AG04450 (cell line): ENCODE data around the gene PSMA2. TPM values are rescaled to one million over a fixed set of nuclear protein-coding genes. Genes with fewer than 3 reads are reported as not detected.
A peak's percentile ranks its signal among the peaks of the same experiment; 100 is the strongest.

Experiments used
- CTCF ChIA-PET: fragments of 300-600, 350-600 bp; formaldehyde crosslinking; extraction: SDS; loops from one replicate; lab custom pipeline; 2022; ENCODE audit warnings: antibody characterized with exemption, inconsistent platforms; lab: Charles Lee
- POLR2A ChIA-PET: fragments of 350-600 bp; formaldehyde crosslinking; extraction: SDS; loops from one replicate; lab custom pipeline; 2021; ENCODE audit warnings: antibody characterized with exemption, inconsistent platforms; lab: Yijun Ruan, JAX
- DNase-seq: peaks from one replicate; pipeline ENCODE4 v3.0.0-alpha.2; 2011; ENCODE audit warnings: low read depth, low spot score
- H3K27ac ChIP-seq: one replicate; pipeline ENCODE4 v1.5.1; 2012; ENCODE audit warnings: low read depth, low read length, control low read depth
- H3K27me3 ChIP-seq: one replicate; pipeline ENCODE4 v1.6.0; 2012; ENCODE audit warnings: low read length; ENCODE audit not compliant: control insufficient read depth, insufficient read depth
- H3K4me3 ChIP-seq: 2 replicates; pipeline ENCODE4 v1.5.1; 2011; ENCODE audit warnings: mild to moderate bottlenecking, low read depth, low read length, control low read depth
- H3K9me3 ChIP-seq: 2 replicates; pipeline ENCODE4 v1.5.1; 2012; ENCODE audit warnings: low read length; ENCODE audit not compliant: control insufficient read depth, insufficient read depth
- polyA plus RNA-seq: library from polyadenylated mRNA; depleted of rRNA; stranded (reverse); fragments of >200 nt; gene quantifications from 2 replicates; pipeline ENCODE4 v1.2.3, GENCODE V29; 2011
- TF ChIP-seq, protein P1 (sequence below): IDR thresholded peaks from 2 replicates; pipeline ENCODE4 v1.5.1; 2011; ENCODE audit warnings: low read depth, low read length, control low read depth, inconsistent platforms

Gene PSMA2
- polyA plus RNA-seq, 1 experiment: 233 TPM

DNA sequence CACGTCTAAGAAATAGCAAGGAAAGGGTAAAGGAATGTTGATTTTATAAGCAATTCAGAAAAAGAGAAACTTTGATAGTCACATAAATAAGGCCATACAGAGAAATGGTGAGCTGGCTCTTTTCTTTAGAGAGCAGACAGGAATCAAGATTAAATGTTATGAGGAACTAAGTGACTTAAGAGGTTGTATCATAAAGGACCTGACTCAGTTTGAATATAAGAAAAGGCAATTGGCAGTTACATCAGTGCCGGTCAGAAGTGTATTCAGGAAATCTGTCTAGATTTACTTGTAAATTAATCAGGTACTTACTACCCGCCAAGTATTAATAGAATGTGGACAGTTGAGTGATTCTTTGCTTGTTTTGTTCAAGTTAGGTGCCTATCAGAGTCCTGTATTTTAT, 2.3 kb upstream of the PSMA2 start:
- DNase-seq: no peak
- ChIA-PET POLR2A (no interaction called here), CTCF (interaction anchor here (0.7 to 2.0 kb wide), 5 partner anchors 10 to 993 kb away, joined by 3 to 10 read pairs (median 8); no protein-coding TSS in a partner anchor)
- TF ChIP-seq, protein P1, sequence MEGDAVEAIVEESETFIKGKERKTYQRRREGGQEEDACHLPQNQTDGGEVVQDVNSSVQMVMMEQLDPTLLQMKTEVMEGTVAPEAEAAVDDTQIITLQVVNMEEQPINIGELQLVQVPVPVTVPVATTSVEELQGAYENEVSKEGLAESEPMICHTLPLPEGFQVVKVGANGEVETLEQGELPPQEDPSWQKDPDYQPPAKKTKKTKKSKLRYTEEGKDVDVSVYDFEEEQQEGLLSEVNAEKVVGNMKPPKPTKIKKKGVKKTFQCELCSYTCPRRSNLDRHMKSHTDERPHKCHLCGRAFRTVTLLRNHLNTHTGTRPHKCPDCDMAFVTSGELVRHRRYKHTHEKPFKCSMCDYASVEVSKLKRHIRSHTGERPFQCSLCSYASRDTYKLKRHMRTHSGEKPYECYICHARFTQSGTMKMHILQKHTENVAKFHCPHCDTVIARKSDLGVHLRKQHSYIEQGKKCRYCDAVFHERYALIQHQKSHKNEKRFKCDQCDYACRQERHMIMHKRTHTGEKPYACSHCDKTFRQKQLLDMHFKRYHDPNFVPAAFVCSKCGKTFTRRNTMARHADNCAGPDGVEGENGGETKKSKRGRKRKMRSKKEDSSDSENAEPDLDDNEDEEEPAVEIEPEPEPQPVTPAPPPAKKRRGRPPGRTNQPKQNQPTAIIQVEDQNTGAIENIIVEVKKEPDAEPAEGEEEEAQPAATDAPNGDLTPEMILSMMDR: no peak
- Histone ChIP-seq H3K9me3 (no peaks in the 10 kb centered on the region), H3K4me3 (no peak overlapping the region), H3K27ac (no peak overlapping the region), H3K27me3 (no peaks in the 10 kb centered on the region)

- Histone ChIP-seq H3K9me3 (no peaks in the 10 kb centered on the region), H3K4me3 (peak overlapping the region; percentile 93), H3K27ac (peak overlapping the region; percentile 60), H3K27me3 (no peaks in the 10 kb centered on the region)
- DNase-seq: no peak
- TF ChIP-seq, protein P1: no peak
- POLR2A ChIA-PET: interaction anchor here (0.6 to 1.7 kb wide), 6 partner anchors 40 to 937 kb away, joined by 3 to 10 read pairs (median 5); partner anchors contain the start of gene COA1
- CTCF ChIA-PET: interaction anchor here (0.6 to 2.7 kb wide), 12 partner anchors 8 to 992 kb away, joined by 3 to 22 read pairs (median 4); partner anchors contain the start of gene STK17A
Observed at GRCh38 chr7:42932811-42933591, 1.0 kb upstream of the PSMA2 start.

- CTCF ChIA-PET: interaction anchor here (0.6 to 2.7 kb wide), 5 partner anchors 330 to 991 kb away, joined by 3 to 12 read pairs (median 7); no protein-coding TSS in a partner anchor
- TF ChIP-seq, protein P1: no peak
- peak overlapping the region; percentile 93 for H3K4me3 ChIP-seq
Observed at GRCh38 chr7:42931447-42931833, 534 bp downstream of the PSMA2 start.

DNA sequence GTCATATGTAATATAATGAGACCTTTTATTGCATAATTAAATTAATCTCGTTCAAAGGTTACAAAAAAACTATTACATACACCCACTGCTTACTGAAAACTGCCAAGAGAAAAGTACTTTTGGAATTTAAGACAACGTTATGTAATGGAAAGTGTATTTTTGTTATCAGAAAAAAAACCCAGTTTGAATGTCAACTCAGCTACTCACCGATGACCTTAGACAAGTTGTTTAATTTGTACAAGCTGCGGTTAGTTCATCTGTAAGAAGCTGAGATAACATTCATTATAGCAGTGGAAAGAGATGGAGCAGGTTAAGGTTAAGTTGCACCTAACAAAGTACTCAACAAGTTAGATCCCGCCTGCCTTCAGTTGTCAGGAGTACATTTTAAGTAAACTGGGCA, 1.1 kb downstream of the PSMA2 start:
- Histone ChIP-seq H3K4me3 (peak overlapping the region; percentile 93), H3K27ac (no peak overlapping the region), H3K9me3 (no peaks in the 10 kb centered on the region), H3K27me3 (no peaks in the 10 kb centered on the region)
- ChIA-PET CTCF (interaction anchor here (0.6 to 2.9 kb wide), 6 partner anchors 10 to 990 kb away, joined by 3 to 19 read pairs (median 8); partner anchors contain the start of gene STK17A), POLR2A (no interaction called here)
- no peak for DNase-seq
- TF ChIP-seq, protein P1: no peak

More at GRCh38 chr7:42931447-42931833, 534 bp downstream of the PSMA2 start:
- DNase-seq: no peak
- Histone ChIP-seq H3K9me3 (no peaks in the 10 kb centered on the region), H3K27me3 (no peaks in the 10 kb centered on the region), H3K27ac (peak overlapping the region; percentile 76)
- POLR2A ChIA-PET: interaction anchor here (0.8 to 1.7 kb wide), 3 partner anchors 10 to 318 kb away, joined by 3 to 10 read pairs (median 3); no protein-coding TSS in a partner anchor

DNA sequence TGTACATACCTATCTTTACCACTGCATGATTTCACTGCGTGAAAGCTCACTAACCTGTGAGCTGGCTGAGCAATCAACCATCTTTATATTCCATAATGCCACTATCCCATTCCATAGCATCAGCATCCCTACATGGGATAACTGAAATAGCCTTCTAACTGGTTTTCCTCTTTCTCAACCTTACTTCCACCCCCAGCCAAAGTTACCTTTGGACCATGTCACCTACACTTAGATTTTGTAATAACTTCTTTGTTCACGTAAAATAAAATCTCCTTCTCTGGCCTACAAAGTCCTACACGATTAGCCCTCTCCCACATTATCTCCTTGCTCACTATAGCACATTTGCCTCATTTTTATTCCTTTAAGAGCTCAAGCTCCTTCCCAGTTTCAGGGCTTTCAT, 2.5 kb downstream of the PSMA2 start:
- DNase-seq: no peak
- no peaks in the 10 kb centered on the region for H3K9me3 ChIP-seq
- H3K27me3 ChIP-seq: no peaks in the 10 kb centered on the region
- no peak overlapping the region for H3K4me3 ChIP-seq
- TF ChIP-seq, protein P1: no peak
- ChIA-PET CTCF (interaction anchor here (0.5 to 2.9 kb wide), 9 partner anchors 10 to 989 kb away, joined by 3 to 19 read pairs (median 3); partner anchors contain the start of gene STK17A), POLR2A (no interaction called here)
- H3K27ac ChIP-seq: no peak overlapping the region
